GM23338 (cell line): ENCODE data around the gene WWP2. TPM values are rescaled to one million over a fixed set of nuclear protein-coding genes. Genes with fewer than 3 reads are reported as not detected.

ENCODE experiments used
- ATAC-seq: fragments of 200-7000 bp; cut with Tn5 transposase; 3 replicates; pipeline ENCODE4 v1.9.1; 2020
- DNase-seq: peaks from one replicate; pipeline ENCODE4 v3.0.0-alpha.2; 2015; ENCODE audit warnings: low spot score
- H2AFZ ChIP-seq: fragments of 200-600 bp; sonication (generic); 2 replicates; pipeline ENCODE4 v1.8.0; 2016; ENCODE audit warnings: antibody characterized with exemption, mild to moderate bottlenecking, moderate library complexity
- H3F3A ChIP-seq: fragments of 200-600 bp; sonication (generic); replicated peaks from 2 replicates; pipeline ENCODE4 v1.8.0; 2017; ENCODE audit warnings: antibody characterized with exemption, mixed run types, low read depth
- H3K27ac ChIP-seq: fragments of 200-600 bp; sonication (generic); 2 replicates; pipeline ENCODE4 v1.6.1; 2016; ENCODE audit warnings: low read depth
- H3K27me3 ChIP-seq: fragments of 200-600 bp; sonication (generic); 2 replicates; pipeline ENCODE4 v1.8.0; 2016; ENCODE audit warnings: mild to moderate bottlenecking, mixed run types, moderate library complexity; ENCODE audit not compliant: insufficient read depth
- H3K36me3 ChIP-seq: fragments of 200-600 bp; sonication (generic); 2 replicates; pipeline ENCODE4 v1.8.0; 2016; ENCODE audit warnings: mild to moderate bottlenecking; ENCODE audit not compliant: insufficient read depth
- H3K4me1 ChIP-seq: fragments of 200-600 bp; sonication (generic); 2 replicates; pipeline ENCODE4 v1.8.0; 2016; ENCODE audit warnings: mild to moderate bottlenecking, moderate library complexity; ENCODE audit not compliant: insufficient read depth
- H3K4me2 ChIP-seq: fragments of 200-600 bp; sonication (generic); 2 replicates; pipeline ENCODE4 v1.7.1; 2017; ENCODE audit warnings: mixed run types
- H3K4me3 ChIP-seq: fragments of 200-600 bp; sonication (generic); 2 replicates; pipeline ENCODE4 v1.6.1; 2016; ENCODE audit warnings: mixed run types
- H3K79me2 ChIP-seq: fragments of 200-600 bp; sonication (generic); replicated peaks from 2 replicates; pipeline ENCODE4 v1.8.0; 2017; ENCODE audit warnings: mild to moderate bottlenecking; ENCODE audit not compliant: insufficient read depth
- H3K9me2 ChIP-seq: fragments of 200-600 bp; sonication (generic); 2 replicates; pipeline ENCODE4 v1.8.0; 2017; ENCODE audit not compliant: insufficient read depth
- H4K20me1 ChIP-seq: fragments of 200-600 bp; sonication (generic); replicated peaks from 2 replicates; pipeline ENCODE4 v1.8.0; 2017; ENCODE audit warnings: mild to moderate bottlenecking; ENCODE audit not compliant: insufficient read depth
- H3K27ac Mint-ChIP-seq: 2 replicates; pipeline ENCODE4 v1.8.0; 2020; ENCODE audit warnings: inconsistent platforms, mild to moderate bottlenecking, moderate library complexity, mixed read lengths
- H3K27me3 Mint-ChIP-seq: 3 replicates; pipeline ENCODE4 v1.8.0; 2022; ENCODE audit warnings: low read depth, mild to moderate bottlenecking, moderate library complexity, mixed read lengths, inconsistent platforms; ENCODE audit not compliant: insufficient read depth, poor library complexity
- H3K36me3 Mint-ChIP-seq: 3 replicates; pipeline ENCODE4 v1.8.0; 2021; ENCODE audit warnings: low read depth, mild to moderate bottlenecking, inconsistent platforms, moderate library complexity, mixed read lengths
- H3K4me1 Mint-ChIP-seq: 3 replicates; pipeline ENCODE4 v1.8.0; 2020; ENCODE audit warnings: mild to moderate bottlenecking, inconsistent platforms, mixed read lengths
- H3K4me3 Mint-ChIP-seq: 3 replicates; pipeline ENCODE4 v1.8.0; 2021; ENCODE audit warnings: moderate library complexity, mild to moderate bottlenecking, inconsistent platforms, mixed read lengths
- H3K9me3 Mint-ChIP-seq: 3 replicates; pipeline ENCODE4 v1.8.0; 2020; ENCODE audit warnings: moderate library complexity, mild to moderate bottlenecking, inconsistent platforms, mixed read lengths
- CREB1 ChIP-seq: fragments of 250-450 bp; sonication (Bioruptor Pico); IDR thresholded peaks from 2 replicates; pipeline ENCODE4 v1.5.0; 2020; ENCODE audit warnings: low read depth, mild to moderate bottlenecking, moderate library complexity
- EZH2 ChIP-seq: fragments of 200-600 bp; sonication (generic); IDR thresholded peaks from one replicate; pipeline ENCODE4 v1.8.0; 2017; ENCODE audit warnings: antibody characterized with exemption, mild to moderate bottlenecking, low read depth; ENCODE audit not compliant: unreplicated experiment
- EZH2phosphoT487 ChIP-seq: fragments of 200-600 bp; sonication (generic); IDR thresholded peaks from one replicate; pipeline ENCODE4 v1.8.1; 2018; ENCODE audit warnings: antibody characterized with exemption; ENCODE audit not compliant: unreplicated experiment
- JUNB ChIP-seq: IDR thresholded peaks from one replicate; pipeline ENCODE4 v1.6.1; 2016; ENCODE audit warnings: antibody characterized with exemption; ENCODE audit not compliant: unreplicated experiment
- POLR2AphosphoS5 ChIP-seq: IDR thresholded peaks from 2 replicates; pipeline ENCODE4 v1.6.1; 2016; ENCODE audit warnings: antibody characterized with exemption, low read depth
- STAT1 ChIP-seq: IDR thresholded peaks from one replicate; pipeline ENCODE4 v1.6.1; 2016; ENCODE audit warnings: antibody characterized with exemption; ENCODE audit not compliant: unreplicated experiment
- polyA plus RNA-seq: library from polyadenylated mRNA; unstranded; fragments of >200 nt; fragmentation: Nextera tagmentation; extraction: Ambion mirVana; gene quantifications from 2 replicates; pipeline ENCODE4 v1.2.1, GENCODE V29; 2016
- total RNA-seq: library from RNA; depleted of rRNA; stranded (reverse); fragments of >200 nt; shearing (Covaris generic); gene quantifications from 2 replicates; pipeline ENCODE4 v1.2.3, GENCODE V29; 2014
- TF ChIP-seq, protein P1 (sequence below): fragments of 250-450 bp; sonication (Bioruptor Pico); IDR thresholded peaks from 2 replicates; pipeline ENCODE4 v1.5.0; 2020; ENCODE audit warnings: mild to moderate bottlenecking, moderate library complexity
- TF ChIP-seq, protein P2 (sequence below): IDR thresholded peaks from 2 replicates; pipeline ENCODE4 v1.6.1; 2016; ENCODE audit warnings: antibody characterized with exemption

The WWP2 gene
- total and polyA plus RNA-seq, 2 experiments from 2014 or later = 12.3 to 35.5 TPM

DNA sequence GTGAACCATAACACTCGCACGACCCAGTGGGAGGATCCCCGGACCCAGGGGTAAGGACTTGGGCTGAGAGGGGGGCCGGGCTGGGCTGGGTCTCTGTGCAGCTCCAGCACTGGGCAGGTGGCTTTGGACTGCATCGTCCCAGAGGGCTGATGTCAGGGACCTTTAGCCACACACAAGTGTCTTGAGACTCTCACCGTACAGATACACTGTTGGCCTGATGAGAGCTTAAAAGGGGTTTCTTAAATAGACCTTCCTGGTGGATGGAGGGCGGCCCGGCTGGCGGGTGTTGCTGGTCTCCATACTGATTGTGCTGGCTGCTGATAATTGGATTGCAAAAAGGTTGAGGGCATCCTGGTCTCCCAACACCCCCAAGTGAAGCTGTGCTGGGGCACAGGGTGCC lies 167.3 kb downstream of the WWP2 start (continued):
- TF ChIP-seq, protein P1, sequence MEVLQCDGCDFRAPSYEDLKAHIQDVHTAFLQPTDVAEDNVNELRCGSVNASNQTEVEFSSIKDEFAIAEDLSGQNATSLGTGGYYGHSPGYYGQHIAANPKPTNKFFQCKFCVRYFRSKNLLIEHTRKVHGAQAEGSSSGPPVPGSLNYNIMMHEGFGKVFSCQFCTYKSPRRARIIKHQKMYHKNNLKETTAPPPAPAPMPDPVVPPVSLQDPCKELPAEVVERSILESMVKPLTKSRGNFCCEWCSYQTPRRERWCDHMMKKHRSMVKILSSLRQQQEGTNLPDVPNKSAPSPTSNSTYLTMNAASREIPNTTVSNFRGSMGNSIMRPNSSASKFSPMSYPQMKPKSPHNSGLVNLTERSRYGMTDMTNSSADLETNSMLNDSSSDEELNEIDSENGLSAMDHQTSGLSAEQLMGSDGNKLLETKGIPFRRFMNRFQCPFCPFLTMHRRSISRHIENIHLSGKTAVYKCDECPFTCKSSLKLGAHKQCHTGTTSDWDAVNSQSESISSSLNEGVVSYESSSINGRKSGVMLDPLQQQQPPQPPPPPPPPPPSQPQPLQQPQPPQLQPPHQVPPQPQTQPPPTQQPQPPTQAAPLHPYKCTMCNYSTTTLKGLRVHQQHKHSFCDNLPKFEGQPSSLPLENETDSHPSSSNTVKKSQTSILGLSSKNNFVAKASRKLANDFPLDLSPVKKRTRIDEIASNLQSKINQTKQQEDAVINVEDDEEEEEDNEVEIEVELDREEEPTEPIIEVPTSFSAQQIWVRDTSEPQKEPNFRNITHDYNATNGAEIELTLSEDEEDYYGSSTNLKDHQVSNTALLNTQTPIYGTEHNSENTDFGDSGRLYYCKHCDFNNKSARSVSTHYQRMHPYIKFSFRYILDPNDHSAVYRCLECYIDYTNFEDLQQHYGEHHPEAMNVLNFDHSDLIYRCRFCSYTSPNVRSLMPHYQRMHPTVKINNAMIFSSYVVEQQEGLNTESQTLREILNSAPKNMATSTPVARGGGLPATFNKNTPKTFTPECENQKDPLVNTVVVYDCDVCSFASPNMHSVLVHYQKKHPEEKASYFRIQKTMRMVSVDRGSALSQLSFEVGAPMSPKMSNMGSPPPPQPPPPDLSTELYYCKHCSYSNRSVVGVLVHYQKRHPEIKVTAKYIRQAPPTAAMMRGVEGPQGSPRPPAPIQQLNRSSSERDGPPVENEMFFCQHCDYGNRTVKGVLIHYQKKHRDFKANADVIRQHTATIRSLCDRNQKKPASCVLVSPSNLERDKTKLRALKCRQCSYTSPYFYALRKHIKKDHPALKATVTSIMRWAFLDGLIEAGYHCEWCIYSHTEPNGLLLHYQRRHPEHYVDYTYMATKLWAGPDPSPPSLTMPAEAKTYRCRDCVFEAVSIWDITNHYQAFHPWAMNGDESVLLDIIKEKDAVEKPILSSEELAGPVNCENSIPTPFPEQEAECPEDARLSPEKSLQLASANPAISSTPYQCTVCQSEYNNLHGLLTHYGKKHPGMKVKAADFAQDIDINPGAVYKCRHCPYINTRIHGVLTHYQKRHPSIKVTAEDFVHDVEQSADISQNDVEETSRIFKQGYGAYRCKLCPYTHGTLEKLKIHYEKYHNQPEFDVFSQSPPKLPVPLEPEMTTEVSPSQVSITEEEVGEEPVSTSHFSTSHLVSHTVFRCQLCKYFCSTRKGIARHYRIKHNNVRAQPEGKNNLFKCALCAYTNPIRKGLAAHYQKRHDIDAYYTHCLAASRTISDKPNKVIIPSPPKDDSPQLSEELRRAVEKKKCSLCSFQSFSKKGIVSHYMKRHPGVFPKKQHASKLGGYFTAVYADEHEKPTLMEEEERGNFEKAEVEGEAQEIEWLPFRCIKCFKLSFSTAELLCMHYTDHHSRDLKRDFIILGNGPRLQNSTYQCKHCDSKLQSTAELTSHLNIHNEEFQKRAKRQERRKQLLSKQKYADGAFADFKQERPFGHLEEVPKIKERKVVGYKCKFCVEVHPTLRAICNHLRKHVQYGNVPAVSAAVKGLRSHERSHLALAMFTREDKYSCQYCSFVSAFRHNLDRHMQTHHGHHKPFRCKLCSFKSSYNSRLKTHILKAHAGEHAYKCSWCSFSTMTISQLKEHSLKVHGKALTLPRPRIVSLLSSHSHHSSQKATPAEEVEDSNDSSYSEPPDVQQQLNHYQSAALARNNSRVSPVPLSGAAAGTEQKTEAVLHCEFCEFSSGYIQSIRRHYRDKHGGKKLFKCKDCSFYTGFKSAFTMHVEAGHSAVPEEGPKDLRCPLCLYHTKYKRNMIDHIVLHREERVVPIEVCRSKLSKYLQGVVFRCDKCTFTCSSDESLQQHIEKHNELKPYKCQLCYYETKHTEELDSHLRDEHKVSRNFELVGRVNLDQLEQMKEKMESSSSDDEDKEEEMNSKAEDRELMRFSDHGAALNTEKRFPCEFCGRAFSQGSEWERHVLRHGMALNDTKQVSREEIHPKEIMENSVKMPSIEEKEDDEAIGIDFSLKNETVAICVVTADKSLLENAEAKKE (CRISPR knock-in tag) = no peak
- no peak for TF ChIP-seq STAT1
- no peak for TF ChIP-seq POLR2AphosphoS5
- no peak for TF ChIP-seq EZH2phosphoT487
- no peak for TF ChIP-seq JUNB
- no peak for TF ChIP-seq CREB1
- TF ChIP-seq EZH2 = no peak

DNA sequence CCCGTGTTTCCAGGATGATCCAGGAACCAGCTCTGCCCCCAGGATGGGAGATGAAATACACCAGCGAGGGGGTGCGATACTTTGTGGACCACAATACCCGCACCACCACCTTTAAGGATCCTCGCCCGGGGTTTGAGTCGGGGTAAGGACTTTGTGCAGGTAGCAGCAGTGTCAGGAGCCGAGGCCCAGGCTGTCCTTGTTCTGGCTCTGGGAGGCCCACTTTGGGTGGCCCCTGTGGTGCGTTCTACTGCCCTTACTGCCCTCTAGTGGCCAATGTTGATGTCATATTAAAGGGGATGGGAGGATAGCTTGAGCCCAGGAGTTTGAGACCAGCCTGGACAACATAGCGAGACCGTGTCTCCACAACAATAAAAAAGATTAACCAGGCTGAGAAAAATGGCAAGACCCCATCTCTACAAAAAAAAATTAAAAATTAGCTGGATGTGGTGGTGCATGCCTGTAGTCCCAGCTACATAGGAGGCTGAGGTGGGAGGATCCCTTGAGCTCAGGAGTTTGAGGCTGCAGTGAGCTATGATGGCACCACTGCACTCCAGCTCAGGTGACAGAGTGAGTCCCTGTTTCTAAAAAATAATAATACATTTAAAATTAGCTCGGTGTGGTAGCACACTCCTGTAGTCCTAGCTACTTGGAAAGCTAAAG lies 168.1 kb downstream of the WWP2 start:
- no peaks in the 10 kb centered on the region; the same call in 2 of the 3 replicates for H3K9me3 Mint-ChIP-seq
- TF ChIP-seq, protein P2, sequence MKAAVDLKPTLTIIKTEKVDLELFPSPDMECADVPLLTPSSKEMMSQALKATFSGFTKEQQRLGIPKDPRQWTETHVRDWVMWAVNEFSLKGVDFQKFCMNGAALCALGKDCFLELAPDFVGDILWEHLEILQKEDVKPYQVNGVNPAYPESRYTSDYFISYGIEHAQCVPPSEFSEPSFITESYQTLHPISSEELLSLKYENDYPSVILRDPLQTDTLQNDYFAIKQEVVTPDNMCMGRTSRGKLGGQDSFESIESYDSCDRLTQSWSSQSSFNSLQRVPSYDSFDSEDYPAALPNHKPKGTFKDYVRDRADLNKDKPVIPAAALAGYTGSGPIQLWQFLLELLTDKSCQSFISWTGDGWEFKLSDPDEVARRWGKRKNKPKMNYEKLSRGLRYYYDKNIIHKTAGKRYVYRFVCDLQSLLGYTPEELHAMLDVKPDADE = no peak
- TF ChIP-seq, protein P1 (CRISPR knock-in tag) = no peak

More for the DNA sequence above, 168.1 kb downstream of the WWP2 start:
- Histone ChIP-seq H3K9me2 (no peaks in the 10 kb centered on the region), H3K27ac (no peak overlapping the region), H2AFZ (no peak overlapping the region), H4K20me1 (no peaks in the 10 kb centered on the region), H3K79me2 (no peaks in the 10 kb centered on the region), H3K36me3 (no peaks in the 10 kb centered on the region), H3K4me3 (no peak overlapping the region), H3K27me3 (no peaks in the 10 kb centered on the region), H3K4me2 (no peak overlapping the region), H3F3A (no peaks in the 10 kb centered on the region), H3K4me1 (no peaks in the 10 kb centered on the region)
- Mint-ChIP-seq H3K4me3 (no peak overlapping the region), H3K36me3 (peaks cover 11% of the 10 kb centered on the region), H3K27ac (0 out of 2 replicates have a peak overlapping the region, but pooled peaks have one; percentile 20), H3K27me3 (peaks cover 3% of the 10 kb centered on the region), H3K4me1 (peaks cover 22% of the 10 kb centered on the region)
- DNase-seq = peak; percentile 90
- peak; percentile 91 for ATAC-seq
